ENCODE results near the gene DNTT.
"Not testable (repeated sequence)": the region's sequence is repeated elsewhere in the genome, so short reads cannot be mapped to it uniquely, and the experiment has no call there.

DNTT gene

GRCh38 chr10:96276831-96277230 lies 27.4 kb upstream of the DNTT start:
- no peak for DNase-seq

- no peak for DNase-seq
Measured at GRCh38 chr10:96279191-96279641, 25.0 kb upstream of the DNTT start.

GRCh38 chr10:96280859-96281258 lies 23.4 kb upstream of the DNTT start:
- no peak for DNase-seq

GRCh38 chr10:96281444-96282029 lies 22.7 kb upstream of the DNTT start:
- no peak for DNase-seq

GRCh38 chr10:96283351-96283750 lies 20.9 kb upstream of the DNTT start:
- DNase-seq, result no peak

- DNase-seq, result no peak
Measured at GRCh38 chr10:96283756-96284155, 20.5 kb upstream of the DNTT start.

- no peak for DNase-seq
Measured at GRCh38 chr10:96285331-96285752, 18.9 kb upstream of the DNTT start.

GRCh38 chr10:96287392-96288105 lies 16.7 kb upstream of the DNTT start:
- DNase-seq, result no peak

GRCh38 chr10:96288151-96288621 lies 16.0 kb upstream of the DNTT start:
- no peak for DNase-seq

GRCh38 chr10:96289218-96289910 lies 14.9 kb upstream of the DNTT start:
- no peak for DNase-seq

- DNase-seq, result no peak
Measured at GRCh38 chr10:96290368-96291133, 13.7 kb upstream of the DNTT start.

- peak; percentile 14 for DNase-seq
Measured at GRCh38 chr10:96292971-96293920, 11.0 kb upstream of the DNTT start.

- DNase-seq, result no peak
Measured at GRCh38 chr10:96295475-96295874, 8.8 kb upstream of the DNTT start.

- no peak for DNase-seq
Measured at GRCh38 chr10:96297486-96297885, 6.7 kb upstream of the DNTT start.

- no peak for DNase-seq
Measured at GRCh38 chr10:96298362-96298761, 5.9 kb upstream of the DNTT start.

GRCh38 chr10:96299383-96299782 lies 4.9 kb upstream of the DNTT start:
- peak; percentile 6 for DNase-seq

GRCh38 chr10:96301616-96302015 lies 2.6 kb upstream of the DNTT start:
- DNase-seq, result no peak

GRCh38 chr10:96305019-96305418 lies 785 bp downstream of the DNTT start:
- no peak for DNase-seq

GRCh38 chr10:96306516-96306915 lies 2.3 kb downstream of the DNTT start:
- DNase-seq, result no peak

- not testable (repeated sequence) for DNase-seq
Measured at GRCh38 chr10:96308854-96309253, 4.6 kb downstream of the DNTT start.

- DNase-seq, result no peak
Measured at GRCh38 chr10:96309628-96310320, 5.5 kb downstream of the DNTT start.

All from CD4-positive, alpha-beta T cell treated with Interleukin-12 subunit alpha and Interleukin-12 subunit beta, for 1 hour (primary cell).